Epidermal melanocyte (primary cell): ENCODE results near the gene PRRX2.
"Not testable (repeated sequence)": the region's sequence is repeated elsewhere in the genome, so short reads cannot be mapped to it uniquely, and the experiment has no call there.

Experiments
- DNase-seq: peaks from one replicate; pipeline ENCODE4 v3.0.0; 2011; ENCODE audit warnings: low spot score; ENCODE audit not compliant: insufficient read length

Gene PRRX2

GRCh38 chr9:129756191-129756590, 90.7 kb downstream of the PRRX2 start:
- no peak for DNase-seq

- no peak for DNase-seq
These were observed 91.6 kb downstream of the PRRX2 start for GRCh38 chr9:129757045-129757444.

GRCh38 chr9:129759319-129759718, 93.9 kb downstream of the PRRX2 start:
- no peak for DNase-seq

GRCh38 chr9:129759804-129760502, 94.5 kb downstream of the PRRX2 start:
- DNase-seq, result no peak

- DNase-seq, result not testable (repeated sequence)
These were observed 95.3 kb downstream of the PRRX2 start for GRCh38 chr9:129760784-129761183.

- DNase-seq, result no peak
These were observed 96.0 kb downstream of the PRRX2 start for GRCh38 chr9:129761293-129761900.

- DNase-seq, result no peak
These were observed 96.5 kb downstream of the PRRX2 start for GRCh38 chr9:129761901-129762369.

- DNase-seq, result not testable (repeated sequence)
These were observed 97.0 kb downstream of the PRRX2 start for GRCh38 chr9:129762370-129762984.

GRCh38 chr9:129762985-129763926, 97.8 kb downstream of the PRRX2 start:
- no peak for DNase-seq

- no peak for DNase-seq
These were observed 100.4 kb downstream of the PRRX2 start for GRCh38 chr9:129765764-129766317.

- DNase-seq, result no peak
These were observed 103.0 kb downstream of the PRRX2 start for GRCh38 chr9:129768486-129768885.

- no peak for DNase-seq
These were observed 104.2 kb downstream of the PRRX2 start for GRCh38 chr9:129769669-129770068.

GRCh38 chr9:129770741-129771140, 105.3 kb downstream of the PRRX2 start:
- DNase-seq, result no peak
